Gastrocnemius medialis (tissue), 4 donors: ENCODE measurements around the gene MCU. TPM values are rescaled to one million over a fixed set of nuclear protein-coding genes. Genes with fewer than 3 reads are reported as not detected.

Source experiments
- ATAC-seq, 2 donors: fragments of 150-250 bp; one replicate each; pipeline ENCODE4 v1.9.1; 2016
- DNase-seq, 2 donors: peaks; one replicate each; pipeline ENCODE4 v3.0.0-alpha.2; 2019
- H3K27ac ChIP-seq, 4 donors: fragments of 200-600 bp; sonication (generic); 1 replicate in 1 of 4; 2 replicates in 3 of 4; pipeline ENCODE4 v1.5.1; 2016 to 2018; ENCODE audit warnings: mild to moderate bottlenecking in 2 of 4, moderate library complexity in 1 of 4
- H3K27me3 ChIP-seq, 3 donors: fragments of 200-600 bp; sonication (generic) in 2 of 3; 1 replicate in 1 of 3; 2 replicates in 2 of 3; pipeline versions ENCODE4 v1.5.1 to v1.6.0; 2016 to 2019; ENCODE audit warnings: mild to moderate bottlenecking in 1 of 3, moderate library complexity in 1 of 3
- H3K36me3 ChIP-seq, 2 donors: fragments of 200-600 bp; sonication (generic) in 1 of 2; one replicate each; pipeline ENCODE4 v1.5.1; 2017 to 2018
- H3K4me1 ChIP-seq, 2 donors: fragments of 200-600 bp; sonication (generic) in 1 of 2; one replicate each; pipeline ENCODE4 v1.5.1; 2016 to 2017; ENCODE audit warnings: mild to moderate bottlenecking in 2 of 2
- H3K4me3 ChIP-seq, 4 donors: fragments of 200-600 bp; sonication (generic) in 3 of 4; 1 replicate in 1 of 4; 2 replicates in 3 of 4; pipeline ENCODE4 v1.5.1; 2016 to 2019; ENCODE audit warnings: mild to moderate bottlenecking in 2 of 4
- H3K9me3 ChIP-seq, 3 donors: fragments of 200-600 bp; sonication (generic) in 2 of 3; 1 replicate in 1 of 3; 2 replicates in 2 of 3; pipeline ENCODE4 v1.5.1; 2016 to 2019
- POLR2A ChIP-seq, 2 donors: fragments of 450-650 bp; IDR thresholded peaks; one replicate each; pipeline ENCODE4 v1.6.1; 2017; ENCODE audit warnings: antibody characterized with exemption in 2 of 2, mild to moderate bottlenecking in 2 of 2, moderate library complexity in 2 of 2
- in situ Hi-C, 4 donors: fragments of 200-750 bp; cut with MboI; loops; one replicate each; pipeline versions ENCODE4 v1.15.0 to v1.8.0; 2017; ENCODE audit warnings: low sequenced_read_pairs in 4 of 4
- intact Hi-C: fragments of 100-400 bp; cut with DNase I; formaldehyde crosslinking; loops from one replicate; pipeline ENCODE4 v1.15.1; 2023; ENCODE audit warnings: low total_unique reads
- total RNA-seq, 4 donors: library from RNA; depleted of rRNA; stranded (reverse); fragments of >200 nt; gene quantifications; one replicate each; pipeline versions ENCODE4 v1.1.0 to v1.2.3, GENCODE V29; 2016
- TF ChIP-seq, protein P1 (sequence below), 5 experiments: fragments of 450-650 bp in 3 of 5; fragments of 200-600 bp in 2 of 5; sonication (generic) in 2 of 5; IDR thresholded peaks in 4 of 5; conservative IDR thresholded peaks in 1 of 5; 1 replicate in 4 of 5; 2 replicates in 1 of 5; pipeline ENCODE4 v1.5.1; 2016 to 2019; ENCODE audit warnings: antibody characterized with exemption in 5 of 5, mild to moderate bottlenecking in 3 of 5, moderate library complexity in 3 of 5

The MCU gene
- total RNA-seq, 4 donors from 2014 or later: 25.1 to 61.3 (median 49.0) TPM

DNA sequence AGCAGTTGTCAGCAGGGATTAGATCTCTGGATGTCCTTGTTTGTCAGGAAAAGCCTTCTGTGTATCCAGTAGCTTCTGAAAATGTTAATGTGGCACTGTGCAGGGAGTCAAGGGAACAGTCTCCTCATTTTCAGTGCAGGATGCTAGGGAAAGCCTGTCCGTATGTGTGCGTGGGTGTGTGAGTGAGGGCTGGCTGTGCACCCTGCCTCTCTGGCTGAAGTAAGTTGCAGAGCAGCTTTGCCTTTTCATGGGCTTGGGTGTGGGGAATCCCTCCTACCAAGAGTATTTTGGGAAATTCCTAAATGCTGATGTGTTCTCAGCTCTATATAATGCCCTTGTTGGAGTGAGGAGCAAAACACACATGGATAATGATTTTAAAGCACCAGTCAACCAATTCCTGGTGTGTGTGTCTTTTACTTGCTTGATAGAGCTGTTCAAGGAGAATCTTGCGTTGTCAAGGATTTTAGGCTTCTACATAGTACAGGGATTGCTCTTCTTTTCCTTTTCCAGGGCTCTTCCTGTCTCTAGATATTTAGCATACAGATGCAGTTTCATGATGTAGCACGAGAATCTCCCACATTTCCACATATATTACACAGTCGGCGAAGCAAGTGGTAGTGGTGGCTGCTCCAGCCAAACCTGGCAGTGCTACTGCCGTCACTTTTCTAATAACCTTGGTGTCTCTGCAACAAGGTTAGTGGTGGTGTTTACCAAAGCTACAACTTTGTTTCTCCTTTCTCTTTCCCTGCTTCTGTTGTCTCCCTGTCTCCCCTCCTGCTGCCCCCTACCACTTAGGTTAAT, 92.8 kb downstream of the MCU start:
- H3K36me3 ChIP-seq: no peaks in the 10 kb centered on the region
- ATAC-seq (peak; percentile 32 to 53), DNase-seq (peak in 1 of 2 donors; percentile 31)
- no peaks in the 10 kb centered on the region for H3K9me3 ChIP-seq
- intact Hi-C loops (no loop called here), in situ Hi-C loops (no loop called here)
- peaks cover 31 to 45% of the 10 kb centered on the region in 2 donors for H3K4me1 ChIP-seq
- H3K4me3 ChIP-seq: no peak overlapping the region
- H3K27me3 ChIP-seq: no peaks in the 10 kb centered on the region
- peak overlapping the region in 2 of 4 donors; percentile 51 to 58 for H3K27ac ChIP-seq
- TF ChIP-seq, protein P1, sequence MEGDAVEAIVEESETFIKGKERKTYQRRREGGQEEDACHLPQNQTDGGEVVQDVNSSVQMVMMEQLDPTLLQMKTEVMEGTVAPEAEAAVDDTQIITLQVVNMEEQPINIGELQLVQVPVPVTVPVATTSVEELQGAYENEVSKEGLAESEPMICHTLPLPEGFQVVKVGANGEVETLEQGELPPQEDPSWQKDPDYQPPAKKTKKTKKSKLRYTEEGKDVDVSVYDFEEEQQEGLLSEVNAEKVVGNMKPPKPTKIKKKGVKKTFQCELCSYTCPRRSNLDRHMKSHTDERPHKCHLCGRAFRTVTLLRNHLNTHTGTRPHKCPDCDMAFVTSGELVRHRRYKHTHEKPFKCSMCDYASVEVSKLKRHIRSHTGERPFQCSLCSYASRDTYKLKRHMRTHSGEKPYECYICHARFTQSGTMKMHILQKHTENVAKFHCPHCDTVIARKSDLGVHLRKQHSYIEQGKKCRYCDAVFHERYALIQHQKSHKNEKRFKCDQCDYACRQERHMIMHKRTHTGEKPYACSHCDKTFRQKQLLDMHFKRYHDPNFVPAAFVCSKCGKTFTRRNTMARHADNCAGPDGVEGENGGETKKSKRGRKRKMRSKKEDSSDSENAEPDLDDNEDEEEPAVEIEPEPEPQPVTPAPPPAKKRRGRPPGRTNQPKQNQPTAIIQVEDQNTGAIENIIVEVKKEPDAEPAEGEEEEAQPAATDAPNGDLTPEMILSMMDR (IDR thresholded peaks at IDR 0.05 in 4 of 5, conservative IDR thresholded peaks at IDR 0.05 in 1 of 5): no peak
- TF ChIP-seq POLR2A (IDR thresholded peaks at IDR 0.05): no peak

DNA sequence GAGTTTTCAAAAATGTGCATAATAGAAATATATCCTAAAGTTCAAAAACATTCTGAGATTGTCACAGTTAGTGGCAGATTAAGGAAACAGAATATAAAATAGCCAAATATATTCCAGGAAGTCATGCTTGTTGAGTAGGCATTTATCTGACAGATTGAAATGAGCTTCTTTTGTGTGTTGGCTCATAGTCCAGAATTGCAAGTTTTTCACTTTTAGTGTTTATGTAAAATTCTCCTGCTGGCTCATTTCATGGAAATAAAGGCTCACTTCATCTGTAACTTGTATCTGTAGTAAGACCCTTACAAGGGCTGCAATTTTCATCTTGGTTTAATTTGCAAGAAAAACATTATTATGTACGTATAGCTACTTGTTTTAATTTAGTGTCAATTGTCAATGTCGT, 93.5 kb downstream of the MCU start:
- ATAC-seq: no peak

DNA sequence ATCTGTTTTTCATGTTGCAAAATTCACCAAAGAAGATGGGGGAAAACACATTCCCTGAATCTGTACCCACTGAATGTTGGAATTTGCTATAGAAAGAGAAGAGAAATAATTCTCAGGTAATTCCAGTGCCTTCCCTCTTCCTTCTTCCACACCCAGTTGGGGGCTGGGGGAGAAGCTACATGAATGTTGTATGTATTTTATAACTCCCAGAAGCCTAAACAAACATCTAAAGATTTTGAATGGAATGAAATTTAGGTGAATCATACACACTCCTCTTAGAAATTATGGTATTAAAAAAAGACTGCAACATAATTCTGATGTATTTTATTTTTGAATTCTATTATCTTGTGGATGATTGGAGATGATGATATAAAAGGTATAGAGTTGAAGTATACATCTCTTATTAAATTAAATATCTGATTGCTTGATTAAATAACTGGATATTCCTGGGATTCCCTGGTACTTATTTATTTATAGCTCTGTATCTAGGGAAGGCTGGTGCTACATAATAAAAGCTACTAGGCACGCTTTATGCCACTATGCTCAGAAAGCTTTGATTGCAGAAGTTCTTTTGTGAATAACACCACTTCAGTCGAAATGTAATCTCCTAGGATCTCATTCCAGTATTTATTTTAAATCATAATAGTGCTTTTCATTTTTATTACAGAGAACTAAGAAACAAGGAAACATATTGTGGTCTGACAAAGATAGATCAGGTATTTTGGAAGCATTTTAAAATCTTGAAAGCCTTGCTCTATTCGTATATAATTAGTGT, 98.5 kb downstream of the MCU start:
- no peaks in the 10 kb centered on the region for H3K9me3 ChIP-seq
- no peak for TF ChIP-seq POLR2A (IDR thresholded peaks at IDR 0.05)
- TF ChIP-seq, protein P1 (IDR thresholded peaks at IDR 0.05 in 4 of 5, conservative IDR thresholded peaks at IDR 0.05 in 1 of 5): no peak
- in situ Hi-C loops: no loop called here
- ATAC-seq (no peak), DNase-seq (no peak)
- H3K4me3 ChIP-seq: no peak overlapping the region
- no peaks in the 10 kb centered on the region for H3K27me3 ChIP-seq
- H3K36me3 ChIP-seq: no peaks in the 10 kb centered on the region
- H3K4me1 ChIP-seq: peaks cover 23 to 41% of the 10 kb centered on the region in 2 donors
- intact Hi-C loops: no loop called here
- H3K27ac ChIP-seq: peak overlapping the region in 3 of 4 donors; percentile 6 to 58 (median 44)

More for the DNA sequence above, 93.5 kb downstream of the MCU start:
- Histone ChIP-seq H3K27ac (peak overlapping the region in 1 of 4 donors; percentile 51), H3K4me3 (no peak overlapping the region), H3K36me3 (no peaks in the 10 kb centered on the region), H3K27me3 (no peaks in the 10 kb centered on the region), H3K9me3 (no peaks in the 10 kb centered on the region), H3K4me1 (peaks cover 33 to 51% of the 10 kb centered on the region in 2 donors)
- in situ Hi-C loops: no loop called here
- DNase-seq: no peak
- intact Hi-C loops: no loop called here
- TF ChIP-seq, protein P1 (IDR thresholded peaks at IDR 0.05 in 4 of 5, conservative IDR thresholded peaks at IDR 0.05 in 1 of 5): no peak
- no peak for TF ChIP-seq POLR2A (IDR thresholded peaks at IDR 0.05)

DNA sequence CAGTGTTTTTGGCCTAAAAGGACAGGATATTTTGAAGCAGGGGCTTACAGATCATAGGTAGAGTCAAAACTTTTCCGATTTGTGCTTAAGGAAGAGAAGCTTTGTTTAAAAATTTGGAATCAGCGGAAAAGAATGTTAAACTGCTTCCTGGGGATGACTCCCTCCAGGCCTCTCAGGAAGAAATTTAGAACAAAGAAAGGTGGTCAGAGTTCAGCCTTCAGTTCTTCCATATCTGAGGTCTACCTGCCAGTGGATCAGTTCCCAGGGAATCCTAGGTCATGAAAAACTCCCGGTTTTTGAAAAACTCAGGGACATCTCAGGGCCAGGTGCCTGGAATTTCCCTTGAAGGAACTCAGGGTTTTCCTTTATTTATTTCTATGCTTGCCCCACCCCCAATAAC, 100.3 kb downstream of the MCU start:
- no peaks in the 10 kb centered on the region for H3K9me3 ChIP-seq
- ATAC-seq (no peak), DNase-seq (no peak)
- no peak for TF ChIP-seq POLR2A (IDR thresholded peaks at IDR 0.05)
- TF ChIP-seq, protein P1 (IDR thresholded peaks at IDR 0.05 in 4 of 5, conservative IDR thresholded peaks at IDR 0.05 in 1 of 5): no peak
- peak overlapping the region; percentile 1 to 59 (median 35) for H3K27ac ChIP-seq
- H3K36me3 ChIP-seq: no peaks in the 10 kb centered on the region
- H3K4me3 ChIP-seq: no peak overlapping the region
- intact Hi-C loops: no loop called here
- in situ Hi-C loops: no loop called here
- H3K4me1 ChIP-seq: peaks cover 21 to 37% of the 10 kb centered on the region in 2 donors
- H3K27me3 ChIP-seq: no peaks in the 10 kb centered on the region
